OCI-LY3 (cell line): ENCODE measurements around the gene MATK.

ENCODE experiments used
- H2AFZ ChIP-seq: fragments of 200-600, 300-600 bp; shearing (Covaris generic); 2 replicates; pipeline ENCODE4 v1.6.0; 2014; ENCODE audit warnings: antibody characterized with exemption, low read depth, low read length
- H3K27ac ChIP-seq: fragments of 200-600, 300-600 bp; sonication (generic); 2 replicates; pipeline ENCODE4 v1.5.1; 2014; ENCODE audit warnings: mild to moderate bottlenecking, low read length, moderate library complexity, mixed read lengths
- H3K27me3 ChIP-seq: fragments of 200-600, 300-600 bp; sonication (generic); 2 replicates; pipeline ENCODE4 v1.6.1; 2014; ENCODE audit warnings: low read depth, low read length, mixed read lengths
- H3K36me3 ChIP-seq: fragments of 200-600, 300-600 bp; sonication (generic); replicated peaks from 2 replicates; pipeline ENCODE3; 2014; ENCODE audit warnings: low read depth, low read length, mixed read lengths
- H3K4me1 ChIP-seq: fragments of 300-600, 200-600 bp; sonication (generic); 2 replicates; pipeline ENCODE4 v1.6.1; 2014; ENCODE audit warnings: low read length, mixed read lengths
- H3K4me2 ChIP-seq: fragments of 200-600, 300-600 bp; sonication (generic); 2 replicates; pipeline ENCODE4 v1.6.1; 2014; ENCODE audit warnings: low read length, mixed read lengths
- H3K4me3 ChIP-seq: fragments of 300-600, 200-600 bp; sonication (generic); 2 replicates; pipeline ENCODE4 v1.5.1; 2014; ENCODE audit warnings: antibody characterized with exemption, mild to moderate bottlenecking, low read length, moderate library complexity
- H3K79me2 ChIP-seq: fragments of 300-600, 200-600 bp; shearing (Covaris generic); 2 replicates; pipeline ENCODE4 v1.6.1; 2014; ENCODE audit warnings: mild to moderate bottlenecking, low read length, mixed read lengths
- H3K9ac ChIP-seq: fragments of 300-600, 200-600 bp; shearing (Covaris generic); 2 replicates; pipeline ENCODE4 v1.6.0; 2014; ENCODE audit warnings: mild to moderate bottlenecking, low read length, moderate library complexity
- H3K9me3 ChIP-seq: fragments of 200-600, 300-600 bp; shearing (Covaris generic); 2 replicates; pipeline ENCODE4 v1.6.1; 2014; ENCODE audit warnings: low read length, mixed read lengths; ENCODE audit not compliant: insufficient read depth
- H4K20me1 ChIP-seq: fragments of 200-600, 300-600 bp; sonication (generic); 2 replicates; pipeline ENCODE4 v1.6.1; 2016; ENCODE audit warnings: low read length, mixed read lengths; ENCODE audit not compliant: insufficient read depth
- CTCF ChIP-seq: fragments of 200-600, 300-600 bp; sonication (generic); IDR thresholded peaks from 2 replicates; pipeline ENCODE4 v1.5.1; 2014; ENCODE audit warnings: antibody characterized with exemption, low read length, low read depth
- EZH2phosphoT487 ChIP-seq: fragments of 200-600 bp; shearing (Covaris generic); IDR thresholded peaks from 2 replicates; pipeline ENCODE4 v1.6.1; 2018; ENCODE audit warnings: antibody characterized with exemption, mixed run types, low read depth

MATK gene

GRCh38 chr19:3788996-3789778 is 3.0 kb upstream of the MATK start:
- Histone ChIP-seq H2AFZ (no peak overlapping the region), H3K36me3 (no peaks in the 10 kb centered on the region), H3K27me3 (no peaks in the 10 kb centered on the region), H3K4me3 (no peak overlapping the region), H4K20me1 (no peaks in the 10 kb centered on the region), H3K79me2 (no peaks in the 10 kb centered on the region), H3K4me2 (no peak overlapping the region), H3K27ac (no peak overlapping the region), H3K4me1 (no peaks in the 10 kb centered on the region), H3K9ac (no peak overlapping the region), H3K9me3 (no peaks in the 10 kb centered on the region)
- no peak for TF ChIP-seq CTCF
- no peak for TF ChIP-seq EZH2phosphoT487

- H3K4me2 ChIP-seq = no peak overlapping the region
- TF ChIP-seq CTCF (no peak), EZH2phosphoT487 (no peak)
- no peaks in the 10 kb centered on the region for H4K20me1 ChIP-seq
- H3K36me3 ChIP-seq = no peaks in the 10 kb centered on the region
- H3K4me3 ChIP-seq = no peak overlapping the region
- no peaks in the 10 kb centered on the region for H3K27me3 ChIP-seq
- no peak overlapping the region for H2AFZ ChIP-seq
- no peak overlapping the region for H3K9ac ChIP-seq
- peaks cover 18% of the 10 kb centered on the region; the same call in 1 of the 2 replicates for H3K9me3 ChIP-seq
- no peak overlapping the region for H3K27ac ChIP-seq
- H3K4me1 ChIP-seq = no peaks in the 10 kb centered on the region
- H3K79me2 ChIP-seq = no peaks in the 10 kb centered on the region
Observed at GRCh38 chr19:3785451-3785937, 687 bp downstream of the MATK start.

GRCh38 chr19:3784607-3785450 is 1.4 kb downstream of the MATK start:
- H2AFZ ChIP-seq = no peak overlapping the region
- no peaks in the 10 kb centered on the region for H4K20me1 ChIP-seq
- H3K36me3 ChIP-seq = no peaks in the 10 kb centered on the region
- no peak overlapping the region for H3K4me3 ChIP-seq
- peaks cover 18% of the 10 kb centered on the region; the same call in 1 of the 2 replicates for H3K9me3 ChIP-seq
- no peak for TF ChIP-seq CTCF
- no peak for TF ChIP-seq EZH2phosphoT487
- no peaks in the 10 kb centered on the region for H3K27me3 ChIP-seq
- no peaks in the 10 kb centered on the region for H3K4me1 ChIP-seq
- H3K4me2 ChIP-seq = no peak overlapping the region
- H3K9ac ChIP-seq = no peak overlapping the region
- H3K79me2 ChIP-seq = no peaks in the 10 kb centered on the region
- no peak overlapping the region for H3K27ac ChIP-seq
